Right lobe of liver (tissue), 4 donors: ENCODE measurements around the gene PAK5.

Experiments used
- POLR2A ChIP-seq: fragments of 450-650 bp; IDR thresholded peaks from one replicate; pipeline ENCODE4 v1.6.1; 2017; ENCODE audit warnings: antibody characterized with exemption, mild to moderate bottlenecking
- TF ChIP-seq, protein P1 (sequence below), 4 donors: fragments of 200-600 bp in 3 of 4; fragments of 450-650 bp in 1 of 4; IDR thresholded peaks; one replicate each; pipeline versions ENCODE4 v1.5.1 to v1.8.0; 2016 to 2022; ENCODE audit warnings: antibody characterized with exemption in 4 of 4, mild to moderate bottlenecking in 2 of 4
- donor health status: DM: no; HTN: no; CAD: no.
- donor health status: DM: no; HTN: no; CAD: no.
- donor health status: DM: no; HTN: yes; CAD: no.

DNA sequence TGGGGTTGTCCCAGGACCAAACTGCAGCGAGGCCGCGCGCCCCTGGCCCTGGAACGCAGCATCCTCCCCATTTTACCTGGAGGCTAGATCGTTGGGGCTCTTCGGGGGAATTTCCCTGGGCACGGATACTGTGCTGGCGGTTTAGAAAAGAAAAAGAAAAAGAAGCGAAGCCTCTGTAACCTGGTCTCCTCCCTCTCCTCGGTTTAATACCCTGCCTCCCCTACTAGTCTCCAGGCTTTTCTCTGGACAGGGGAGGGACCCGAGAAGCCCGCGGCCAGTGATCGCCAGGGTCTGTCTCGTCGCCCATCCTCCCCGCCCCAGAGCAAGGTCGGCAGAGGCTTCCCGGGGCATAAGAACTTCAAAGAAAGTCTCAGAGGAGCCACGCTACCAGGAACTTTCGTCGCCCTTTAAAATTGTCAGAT, 330.6 kb downstream of the PAK5 start:
- TF ChIP-seq, protein P1, sequence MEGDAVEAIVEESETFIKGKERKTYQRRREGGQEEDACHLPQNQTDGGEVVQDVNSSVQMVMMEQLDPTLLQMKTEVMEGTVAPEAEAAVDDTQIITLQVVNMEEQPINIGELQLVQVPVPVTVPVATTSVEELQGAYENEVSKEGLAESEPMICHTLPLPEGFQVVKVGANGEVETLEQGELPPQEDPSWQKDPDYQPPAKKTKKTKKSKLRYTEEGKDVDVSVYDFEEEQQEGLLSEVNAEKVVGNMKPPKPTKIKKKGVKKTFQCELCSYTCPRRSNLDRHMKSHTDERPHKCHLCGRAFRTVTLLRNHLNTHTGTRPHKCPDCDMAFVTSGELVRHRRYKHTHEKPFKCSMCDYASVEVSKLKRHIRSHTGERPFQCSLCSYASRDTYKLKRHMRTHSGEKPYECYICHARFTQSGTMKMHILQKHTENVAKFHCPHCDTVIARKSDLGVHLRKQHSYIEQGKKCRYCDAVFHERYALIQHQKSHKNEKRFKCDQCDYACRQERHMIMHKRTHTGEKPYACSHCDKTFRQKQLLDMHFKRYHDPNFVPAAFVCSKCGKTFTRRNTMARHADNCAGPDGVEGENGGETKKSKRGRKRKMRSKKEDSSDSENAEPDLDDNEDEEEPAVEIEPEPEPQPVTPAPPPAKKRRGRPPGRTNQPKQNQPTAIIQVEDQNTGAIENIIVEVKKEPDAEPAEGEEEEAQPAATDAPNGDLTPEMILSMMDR (IDR thresholded peaks at IDR 0.05): no peak
- no peak for TF ChIP-seq POLR2A
